HG03460 (cell line): Measurements from ENCODE around the gene NEK10.

ENCODE experiments used
- ATAC-seq: cut with Tn5 transposase; IDR thresholded peaks from one replicate; pipeline ENCODE4 v1.9.1; 2021; ENCODE audit not compliant: unreplicated experiment

NEK10 gene

GRCh38 chr3:27254896-27255295, 114.3 kb downstream of the NEK10 start:
- no peak for ATAC-seq

GRCh38 chr3:27253831-27254230, 115.4 kb downstream of the NEK10 start:
- no peak for ATAC-seq

- ATAC-seq, result no peak
Measured at GRCh38 chr3:27253391-27253790, 115.8 kb downstream of the NEK10 start.

- no peak for ATAC-seq
Measured at GRCh38 chr3:27252646-27253045, 116.5 kb downstream of the NEK10 start.

- ATAC-seq, result no peak
Measured at GRCh38 chr3:27244374-27244773, 124.8 kb downstream of the NEK10 start.

- ATAC-seq, result no peak
Measured at GRCh38 chr3:27239951-27240350, 129.2 kb downstream of the NEK10 start.

GRCh38 chr3:27228805-27229204, 140.4 kb downstream of the NEK10 start:
- ATAC-seq, result no peak

GRCh38 chr3:27224197-27224596, 145.0 kb downstream of the NEK10 start:
- ATAC-seq, result no peak

- no peak for ATAC-seq
Measured at GRCh38 chr3:27221264-27221932, 147.8 kb downstream of the NEK10 start.

GRCh38 chr3:27220166-27220565, 149.0 kb downstream of the NEK10 start:
- no peak for ATAC-seq

- ATAC-seq, result no peak
Measured at GRCh38 chr3:27219127-27219845, 149.9 kb downstream of the NEK10 start.

- ATAC-seq, result no peak
Measured at GRCh38 chr3:27216955-27217552, 152.1 kb downstream of the NEK10 start.

GRCh38 chr3:27216295-27216855, 152.8 kb downstream of the NEK10 start:
- ATAC-seq, result no peak

- no peak for ATAC-seq
Measured at GRCh38 chr3:27213450-27213849, 155.7 kb downstream of the NEK10 start.

GRCh38 chr3:27209617-27210264, 159.4 kb downstream of the NEK10 start:
- no peak for ATAC-seq

GRCh38 chr3:27208961-27209616, 160.1 kb downstream of the NEK10 start:
- no peak for ATAC-seq

- no peak for ATAC-seq
Measured at GRCh38 chr3:27202959-27203358, 166.2 kb downstream of the NEK10 start.

- no peak for ATAC-seq
Measured at GRCh38 chr3:27201492-27201891, 167.7 kb downstream of the NEK10 start.

- no peak for ATAC-seq
Measured at GRCh38 chr3:27200721-27201489, 168.3 kb downstream of the NEK10 start.

GRCh38 chr3:27194861-27195483, 174.2 kb downstream of the NEK10 start:
- ATAC-seq, result no peak
